Sigmoid colon (tissue), 3 donors: ENCODE results near the gene SMOC2.

ENCODE experiments used
- CTCF ChIP-seq, 4 experiments: fragments of 450-650 bp in 3 of 4; fragments of 200-600 bp in 1 of 4; IDR thresholded peaks; one replicate each; pipeline ENCODE4 v1.5.1; 2016 to 2019; ENCODE audit warnings: antibody characterized with exemption in 4 of 4, mild to moderate bottlenecking in 3 of 4, moderate library complexity in 2 of 4
- POLR2A ChIP-seq, 2 donors: fragments of 450-650 bp; IDR thresholded peaks; one replicate each; pipeline ENCODE4 v1.6.1; 2016; ENCODE audit warnings: antibody characterized with exemption in 2 of 2, mild to moderate bottlenecking in 2 of 2, moderate library complexity in 2 of 2

GRCh38 chr6:168473197-168473596 is 32.2 kb downstream of the SMOC2 start:
- TF ChIP-seq CTCF (IDR thresholded peaks at IDR 0.05) (no peak), POLR2A (IDR thresholded peaks at IDR 0.05) (no peak)
